ENCODE measurements around the gene CMTR2. TPM values are rescaled to one million over a fixed set of nuclear protein-coding genes. Genes with fewer than 3 reads are reported as not detected.

Gene CMTR2
- 35.8 and 42.9 TPM in 2 replicates for total RNA-seq

GRCh38 chr16:71288890-71289731, at the start of gene CMTR2:
Gene CMTR2, minus strand, starts transcription at chr16:71289402. Its CDS starts 3,482 bp downstream, at chr16:71285920.

Other genes starting within 250 kb of the CMTR2 start
- gene HYDIN, start 58.7 kb downstream of the CMTR2 start, total RNA-seq = 0.43 and 1.4 TPM in 2 replicates
- gene CALB2, start 69.3 kb upstream of the CMTR2 start, total RNA-seq = 0.48 and 2.1 TPM in 2 replicates
- not detected in 2 replicates for gene TLE7, start 152.7 kb upstream of the CMTR2 start, total RNA-seq
- gene ZNF23, start 172.8 kb upstream of the CMTR2 start, total RNA-seq = 6.0 and 7.5 TPM in 2 replicates
- gene ZNF19, start 199.9 kb upstream of the CMTR2 start, total RNA-seq = 2.2 and 3.2 TPM in 2 replicates
- not detected in 2 replicates for gene CHST4, start 237.0 kb upstream of the CMTR2 start, total RNA-seq